WERI-Rb-1 (cell line): ENCODE results near the gene TMEM184A.
A peak's percentile ranks its signal among the peaks of the same experiment; 100 is the strongest.

Experiments
- DNase-seq: peaks from one replicate; pipeline ENCODE4 v3.0.0-alpha.2; 2020
- H3K27ac ChIP-seq: fragments of 250-450 bp; sonication (Bioruptor Pico); 2 replicates; pipeline ENCODE4 v1.5.1; 2020; ENCODE audit warnings: mild to moderate bottlenecking, moderate library complexity
- H3K27me3 ChIP-seq: fragments of 250-450 bp; sonication (Bioruptor Pico); 2 replicates; pipeline ENCODE4 v1.5.1; 2021; ENCODE audit warnings: mild to moderate bottlenecking, low read depth, moderate library complexity; ENCODE audit not compliant: insufficient read depth, severe bottlenecking
- H3K36me3 ChIP-seq: fragments of 250-450 bp; sonication (Bioruptor Pico); 2 replicates; pipeline ENCODE4 v1.5.1; 2020; ENCODE audit warnings: mild to moderate bottlenecking, moderate library complexity
- H3K4me3 ChIP-seq: 2 replicates; pipeline ENCODE4 v1.5.1; 2011; ENCODE audit warnings: low read depth, mild to moderate bottlenecking, control low read depth, low read length
- H3K9me3 ChIP-seq: fragments of 250-450 bp; sonication (Bioruptor Pico); 2 replicates; pipeline ENCODE4 v1.5.1; 2021; ENCODE audit warnings: mild to moderate bottlenecking, moderate library complexity; ENCODE audit not compliant: severe bottlenecking
- CTCF ChIP-seq: IDR thresholded peaks from 2 replicates; pipeline ENCODE4 v1.5.1; 2011; ENCODE audit warnings: low read depth, mild to moderate bottlenecking, control low read depth, inconsistent platforms, low read length

The TMEM184A gene

GRCh38 chr7:1599640-1600395 lies 43.8 kb upstream of the TMEM184A start:
- no peaks in the 10 kb centered on the region for H3K9me3 ChIP-seq
- no peak overlapping the region for H3K27ac ChIP-seq
- no peaks in the 10 kb centered on the region for H3K27me3 ChIP-seq
- no peaks in the 10 kb centered on the region for H3K36me3 ChIP-seq
- no peak for DNase-seq
- H3K4me3 ChIP-seq: no peak overlapping the region
- no peak for TF ChIP-seq CTCF

DNA sequence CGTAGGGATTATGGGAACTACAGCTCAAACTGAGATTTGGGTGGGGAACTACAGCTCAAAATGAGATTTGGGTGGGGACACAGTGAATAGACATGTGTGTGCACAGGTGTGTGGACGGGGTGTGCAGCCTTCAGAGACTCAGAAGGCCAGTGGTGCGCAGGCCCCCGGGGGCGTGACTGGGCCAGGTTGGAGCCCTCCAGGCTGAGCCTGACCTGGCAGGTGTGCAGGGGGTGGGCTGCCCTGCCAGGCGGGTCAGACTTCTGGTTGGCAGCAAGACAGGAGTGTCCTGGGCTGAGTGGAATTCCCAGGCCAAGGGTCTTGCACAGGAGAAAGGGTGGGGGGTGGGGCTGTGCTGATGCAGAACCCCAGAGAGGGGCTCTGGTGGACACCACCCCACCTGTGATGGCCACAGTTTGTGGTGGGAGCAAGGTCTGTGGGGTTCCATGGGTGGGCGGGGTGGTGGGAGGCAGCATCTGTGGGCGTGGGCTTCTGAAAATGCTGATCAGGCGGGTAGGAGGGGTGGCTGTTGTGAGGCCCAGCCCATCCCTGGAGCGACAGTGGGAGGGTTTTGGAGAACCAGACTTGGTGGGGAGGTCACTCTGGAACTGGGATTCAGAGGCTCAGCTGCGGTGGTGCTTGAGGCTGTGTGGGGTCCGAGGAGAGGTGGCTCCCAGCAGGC lies 43.1 kb upstream of the TMEM184A start:
- Histone ChIP-seq H3K9me3 (no peaks in the 10 kb centered on the region), H3K36me3 (no peaks in the 10 kb centered on the region), H3K27ac (no peak overlapping the region; the same call in 1 of the 2 replicates), H3K4me3 (no peak overlapping the region), H3K27me3 (no peaks in the 10 kb centered on the region)
- DNase-seq: no peak
- TF ChIP-seq CTCF: no peak

DNA sequence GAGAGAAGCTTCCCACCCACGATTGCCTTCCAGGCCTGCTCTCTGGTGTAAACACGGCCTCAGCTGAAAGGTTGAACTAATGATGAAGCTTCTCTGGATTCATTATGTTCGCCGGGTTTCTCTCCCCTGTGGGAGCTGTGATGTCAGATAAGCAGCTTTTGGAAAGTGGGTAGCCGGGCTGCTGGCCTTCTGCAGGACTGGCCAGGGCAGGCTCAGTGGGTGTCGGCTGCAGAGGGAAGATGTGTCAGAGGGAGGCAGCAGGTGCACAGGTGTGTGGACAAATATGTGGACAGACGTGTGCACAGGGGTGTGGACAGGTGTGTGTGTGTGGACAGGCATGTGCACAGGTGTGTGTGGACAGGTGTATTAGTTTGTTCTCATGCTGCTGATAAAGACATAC lies 42.3 kb upstream of the TMEM184A start:
- Histone ChIP-seq H3K27me3 (no peaks in the 10 kb centered on the region), H3K4me3 (no peak overlapping the region), H3K36me3 (no peaks in the 10 kb centered on the region), H3K9me3 (no peaks in the 10 kb centered on the region), H3K27ac (peak overlapping the region; percentile 26; the same call in 1 of the 2 replicates)
- TF ChIP-seq CTCF: no peak
- DNase-seq: no peak

GRCh38 chr7:1597791-1598190 lies 41.8 kb upstream of the TMEM184A start:
- no peak for TF ChIP-seq CTCF
- Histone ChIP-seq H3K27me3 (no peaks in the 10 kb centered on the region), H3K9me3 (no peaks in the 10 kb centered on the region), H3K36me3 (no peaks in the 10 kb centered on the region), H3K27ac (no peak overlapping the region), H3K4me3 (no peak overlapping the region)
- no peak for DNase-seq

GRCh38 chr7:1597066-1597760 lies 41.2 kb upstream of the TMEM184A start:
- DNase-seq: no peak
- no peaks in the 10 kb centered on the region for H3K9me3 ChIP-seq
- no peak overlapping the region for H3K4me3 ChIP-seq
- no peaks in the 10 kb centered on the region for H3K27me3 ChIP-seq
- no peak for TF ChIP-seq CTCF
- H3K36me3 ChIP-seq: no peaks in the 10 kb centered on the region
- H3K27ac ChIP-seq: no peak overlapping the region
